ENCODE results near the gene COMMD1. TPM values are rescaled to one million over a fixed set of nuclear protein-coding genes. Genes with fewer than 3 reads are reported as not detected.

The COMMD1 gene
- total RNA-seq, 4 donors from 2014 or later: 51.8 to 78.6 (median 58.3) TPM

DNA sequence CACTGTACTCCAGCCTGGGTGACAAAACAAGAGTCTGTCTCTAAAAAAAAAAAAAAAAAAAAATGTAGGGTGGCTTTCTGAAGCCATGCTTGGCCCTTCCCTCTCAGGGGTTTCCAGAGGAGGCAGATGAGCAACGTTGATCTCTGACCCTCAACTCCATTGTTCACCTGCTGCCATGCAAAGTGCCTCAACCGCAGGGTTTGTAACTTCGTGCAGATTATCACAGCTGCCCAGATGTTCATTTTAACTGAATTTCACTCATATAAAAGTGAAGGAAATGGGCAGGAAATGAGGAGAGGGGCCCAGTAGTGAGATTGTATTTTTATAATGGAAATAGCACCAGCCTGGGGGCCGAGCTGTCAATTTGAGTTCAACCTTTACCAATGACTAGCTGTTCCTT is 275.5 kb downstream of the COMMD1 start:
- TF ChIP-seq CTCF (IDR thresholded peaks at IDR 0.05 in 4 of 5, conservative IDR thresholded peaks at IDR 0.05 in 1 of 5) (no peak), POLR2A (IDR thresholded peaks at IDR 0.05) (no peak)
- in situ Hi-C loops (cut with MboI; ENCODE audit: low sequenced_read_pairs in 4 of 4) (no loop called here), intact Hi-C loops (cut with DNase I; ENCODE audit: low total_unique reads) (no loop called here)
- no peaks in the 10 kb centered on the region for H3K36me3 ChIP-seq
- H3K27ac ChIP-seq: no peak overlapping the region
- H3K4me1 ChIP-seq: no peaks in the 10 kb centered on the region
- no peak overlapping the region for H3K4me3 ChIP-seq
- ATAC-seq (no peak), DNase-seq (no peak)
- no peaks in the 10 kb centered on the region for H3K9me3 ChIP-seq
- no peaks in the 10 kb centered on the region for H3K27me3 ChIP-seq

- intact Hi-C loops (cut with DNase I; ENCODE audit: low total_unique reads) (no loop called here), in situ Hi-C loops (cut with MboI; ENCODE audit: low sequenced_read_pairs in 4 of 4) (no loop called here)
- Histone ChIP-seq H3K27ac (no peak overlapping the region), H3K27me3 (no peaks in the 10 kb centered on the region), H3K4me3 (no peak overlapping the region), H3K36me3 (no peaks in the 10 kb centered on the region), H3K4me1 (peaks cover 0 to 2% of the 10 kb centered on the region in 2 donors), H3K9me3 (no peaks in the 10 kb centered on the region)
- no peak for ATAC-seq
- TF ChIP-seq POLR2A (IDR thresholded peaks at IDR 0.05): no peak
- no peak for TF ChIP-seq CTCF (IDR thresholded peaks at IDR 0.05 in 4 of 5, conservative IDR thresholded peaks at IDR 0.05 in 1 of 5)
- DNase-seq: no peak
Measured at GRCh38 chr2:62181843-62182242, 276.4 kb downstream of the COMMD1 start.

GRCh38 chr2:62184512-62185230 is 279.2 kb downstream of the COMMD1 start:
- DNase-seq: no peak
- Histone ChIP-seq H3K4me3 (no peak overlapping the region), H3K27me3 (no peaks in the 10 kb centered on the region), H3K9me3 (no peaks in the 10 kb centered on the region), H3K27ac (no peak overlapping the region), H3K4me1 (peaks cover 0 to 9% of the 10 kb centered on the region in 2 donors), H3K36me3 (no peaks in the 10 kb centered on the region)
- intact Hi-C loops (cut with DNase I; ENCODE audit: low total_unique reads) (no loop called here), in situ Hi-C loops (cut with MboI; ENCODE audit: low sequenced_read_pairs in 4 of 4) (no loop called here)
- no peak for ATAC-seq
- TF ChIP-seq CTCF (IDR thresholded peaks at IDR 0.05 in 4 of 5, conservative IDR thresholded peaks at IDR 0.05 in 1 of 5) (no peak), POLR2A (IDR thresholded peaks at IDR 0.05) (no peak)

Other genes starting within 250 kb of the COMMD1 start
- gene FAM161A, start 51.6 kb upstream of the COMMD1 start, total RNA-seq: 1 to 10 TPM; 1.2 to 2.8 (median 1.8) TPM
- 10 to 100 TPM; 63.2 to 87.1 (median 75.5) TPM for gene CCT4, start 17.0 kb upstream of the COMMD1 start, total RNA-seq

Measured in gastrocnemius medialis (tissue), 4 donors.